ENCODE results near the gene PAPSS2. TPM values are rescaled to one million over a fixed set of nuclear protein-coding genes. Genes with fewer than 3 reads are reported as not detected.

The PAPSS2 gene
- total and polyA plus RNA-seq, 10 donors: 3.0 to 25.9 (median 12.6) TPM

GRCh38 chr10:87664276-87664701 lies 4.6 kb downstream of the PAPSS2 start:
- WGBS, 5 donors: 92 to 97% (median 95%) methylated on average over 2 of the region's 2 CpGs
- peaks cover 0 to 7% (median 0%) of the 10 kb centered on the region in 6 donors for H3K36me3 ChIP-seq
- peaks cover 0 to 25% (median 8%) of the 10 kb centered on the region in 7 donors for H3K27me3 ChIP-seq (replicated peaks in 1 of 7)
- no peaks in the 10 kb centered on the region for H3K9me3 ChIP-seq
- intact Hi-C loops (cut with DNase I; ENCODE audit: low total_unique reads): no loop called here
- DNase-seq: no peak
- H3K27ac ChIP-seq: no peak overlapping the region
- peaks cover 0 to 32% (median 16%) of the 10 kb centered on the region in 6 donors for H3K4me1 ChIP-seq
- H3K4me3 ChIP-seq: no peak overlapping the region
- TF ChIP-seq POLR2A (IDR thresholded peaks at IDR 0.05): no peak

DNA sequence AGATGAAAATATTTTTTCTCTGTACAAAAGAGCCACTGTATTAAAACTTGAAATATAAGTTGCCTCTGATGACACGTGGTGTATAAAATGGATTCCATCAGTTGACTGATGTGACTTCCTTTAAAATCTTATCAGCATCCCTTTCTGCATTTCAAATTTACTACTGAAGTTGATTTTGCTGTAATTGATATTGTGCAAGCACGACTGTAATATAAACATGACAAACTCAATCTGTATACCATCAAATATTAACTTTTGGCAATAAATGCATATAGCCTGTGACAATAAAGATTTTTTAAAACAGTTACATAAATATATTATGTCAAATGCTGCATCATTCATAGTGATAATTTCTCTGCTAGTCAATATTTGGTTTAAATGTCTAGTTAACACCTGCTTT lies 7.8 kb downstream of the PAPSS2 start:
- DNase-seq: no peak
- H3K36me3 ChIP-seq: peaks cover 0 to 7% (median 0%) of the 10 kb centered on the region in 6 donors
- peaks cover 0 to 4% (median 0%) of the 10 kb centered on the region in 6 donors for H3K4me1 ChIP-seq
- no peak overlapping the region for H3K4me3 ChIP-seq
- WGBS, 5 donors: 78 to 92% (median 85%) methylated on average over 2 of the region's 2 CpGs
- no peaks in the 10 kb centered on the region for H3K9me3 ChIP-seq
- H3K27ac ChIP-seq: no peak overlapping the region
- TF ChIP-seq POLR2A (IDR thresholded peaks at IDR 0.05) (no peak), POLR2AphosphoS5 (IDR thresholded peaks at IDR 0.05) (no peak)
- TF ChIP-seq, protein P1, sequence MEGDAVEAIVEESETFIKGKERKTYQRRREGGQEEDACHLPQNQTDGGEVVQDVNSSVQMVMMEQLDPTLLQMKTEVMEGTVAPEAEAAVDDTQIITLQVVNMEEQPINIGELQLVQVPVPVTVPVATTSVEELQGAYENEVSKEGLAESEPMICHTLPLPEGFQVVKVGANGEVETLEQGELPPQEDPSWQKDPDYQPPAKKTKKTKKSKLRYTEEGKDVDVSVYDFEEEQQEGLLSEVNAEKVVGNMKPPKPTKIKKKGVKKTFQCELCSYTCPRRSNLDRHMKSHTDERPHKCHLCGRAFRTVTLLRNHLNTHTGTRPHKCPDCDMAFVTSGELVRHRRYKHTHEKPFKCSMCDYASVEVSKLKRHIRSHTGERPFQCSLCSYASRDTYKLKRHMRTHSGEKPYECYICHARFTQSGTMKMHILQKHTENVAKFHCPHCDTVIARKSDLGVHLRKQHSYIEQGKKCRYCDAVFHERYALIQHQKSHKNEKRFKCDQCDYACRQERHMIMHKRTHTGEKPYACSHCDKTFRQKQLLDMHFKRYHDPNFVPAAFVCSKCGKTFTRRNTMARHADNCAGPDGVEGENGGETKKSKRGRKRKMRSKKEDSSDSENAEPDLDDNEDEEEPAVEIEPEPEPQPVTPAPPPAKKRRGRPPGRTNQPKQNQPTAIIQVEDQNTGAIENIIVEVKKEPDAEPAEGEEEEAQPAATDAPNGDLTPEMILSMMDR (IDR thresholded peaks at IDR 0.05 in 8 of 11, conservative IDR thresholded peaks at IDR 0.05 in 3 of 11): no peak
- no peaks in the 10 kb centered on the region for H3K27me3 ChIP-seq (replicated peaks in 1 of 7)
- intact Hi-C loops (cut with DNase I; ENCODE audit: low total_unique reads): no loop called here

GRCh38 chr10:87668324-87669074 lies 8.8 kb downstream of the PAPSS2 start:
- peaks cover 0 to 7% (median 0%) of the 10 kb centered on the region in 6 donors for H3K36me3 ChIP-seq
- H3K27ac ChIP-seq: no peak overlapping the region
- no peaks in the 10 kb centered on the region for H3K4me1 ChIP-seq
- TF ChIP-seq, protein P1 (IDR thresholded peaks at IDR 0.05 in 8 of 11, conservative IDR thresholded peaks at IDR 0.05 in 3 of 11): no peak
- no peak for TF ChIP-seq POLR2AphosphoS5 (IDR thresholded peaks at IDR 0.05)
- TF ChIP-seq POLR2A (IDR thresholded peaks at IDR 0.05): no peak
- no peak overlapping the region for H3K4me3 ChIP-seq
- H3K27me3 ChIP-seq (replicated peaks in 1 of 7): no peaks in the 10 kb centered on the region
- 56 to 67% (median 62%) methylated on average over 5 of the region's 5 CpGs for WGBS, 5 donors
- no peak for DNase-seq
- H3K9me3 ChIP-seq: no peaks in the 10 kb centered on the region
- intact Hi-C loops (cut with DNase I; ENCODE audit: low total_unique reads): no loop called here

DNA sequence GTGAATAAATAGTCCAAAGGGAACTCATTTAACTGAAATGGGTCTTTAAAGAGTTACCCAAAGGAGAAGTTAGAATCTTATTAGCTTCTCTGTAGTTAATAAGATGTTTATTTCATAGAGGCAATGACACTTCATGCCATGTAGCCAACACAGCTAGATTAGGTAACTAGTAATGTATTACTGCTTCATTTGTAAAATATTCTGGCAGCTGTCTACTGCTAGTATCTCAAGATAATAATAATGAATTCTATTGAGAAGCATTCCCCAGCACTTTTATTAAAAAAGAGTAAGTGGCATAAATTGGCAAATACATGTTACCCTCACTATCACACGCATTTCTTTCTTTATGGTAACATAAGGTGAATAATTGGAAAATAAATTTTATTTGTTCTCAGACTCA lies 10.1 kb downstream of the PAPSS2 start:
- no peak for TF ChIP-seq POLR2A (IDR thresholded peaks at IDR 0.05)
- TF ChIP-seq, protein P1 (IDR thresholded peaks at IDR 0.05 in 8 of 11, conservative IDR thresholded peaks at IDR 0.05 in 3 of 11): no peak
- TF ChIP-seq POLR2AphosphoS5 (IDR thresholded peaks at IDR 0.05): no peak
- H3K4me3 ChIP-seq: no peak overlapping the region
- peaks cover 0 to 7% (median 0%) of the 10 kb centered on the region in 6 donors for H3K36me3 ChIP-seq
- H3K27ac ChIP-seq: no peak overlapping the region
- intact Hi-C loops (cut with DNase I; ENCODE audit: low total_unique reads): no loop called here
- 96 to 100% (median 98%) methylated on average over 1 of the region's 1 CpG for WGBS, 5 donors
- DNase-seq: no peak
- no peaks in the 10 kb centered on the region for H3K4me1 ChIP-seq
- no peaks in the 10 kb centered on the region for H3K27me3 ChIP-seq (replicated peaks in 1 of 7)
- H3K9me3 ChIP-seq: no peaks in the 10 kb centered on the region

Measured in spleen (tissue), 11 donors.